WERI-Rb-1 (cell line): ENCODE results near the gene LCP1.

Experiments used
- DNase-seq: peaks from one replicate; pipeline ENCODE4 v3.0.0-alpha.2; 2020
- H3K27ac ChIP-seq: fragments of 250-450 bp; sonication (Bioruptor Pico); 2 replicates; pipeline ENCODE4 v1.5.1; 2020; ENCODE audit warnings: mild to moderate bottlenecking, moderate library complexity
- H3K27me3 ChIP-seq: fragments of 250-450 bp; sonication (Bioruptor Pico); 2 replicates; pipeline ENCODE4 v1.5.1; 2021; ENCODE audit warnings: mild to moderate bottlenecking, low read depth, moderate library complexity; ENCODE audit not compliant: insufficient read depth, severe bottlenecking
- H3K36me3 ChIP-seq: fragments of 250-450 bp; sonication (Bioruptor Pico); 2 replicates; pipeline ENCODE4 v1.5.1; 2020; ENCODE audit warnings: mild to moderate bottlenecking, moderate library complexity
- H3K4me3 ChIP-seq: 2 replicates; pipeline ENCODE4 v1.5.1; 2011; ENCODE audit warnings: low read depth, mild to moderate bottlenecking, control low read depth, low read length
- H3K9me3 ChIP-seq: fragments of 250-450 bp; sonication (Bioruptor Pico); 2 replicates; pipeline ENCODE4 v1.5.1; 2021; ENCODE audit warnings: mild to moderate bottlenecking, moderate library complexity; ENCODE audit not compliant: severe bottlenecking
- TF ChIP-seq, protein P1 (sequence below): IDR thresholded peaks from 2 replicates; pipeline ENCODE4 v1.5.1; 2011; ENCODE audit warnings: low read depth, mild to moderate bottlenecking, control low read depth, inconsistent platforms, low read length

The LCP1 gene

DNA sequence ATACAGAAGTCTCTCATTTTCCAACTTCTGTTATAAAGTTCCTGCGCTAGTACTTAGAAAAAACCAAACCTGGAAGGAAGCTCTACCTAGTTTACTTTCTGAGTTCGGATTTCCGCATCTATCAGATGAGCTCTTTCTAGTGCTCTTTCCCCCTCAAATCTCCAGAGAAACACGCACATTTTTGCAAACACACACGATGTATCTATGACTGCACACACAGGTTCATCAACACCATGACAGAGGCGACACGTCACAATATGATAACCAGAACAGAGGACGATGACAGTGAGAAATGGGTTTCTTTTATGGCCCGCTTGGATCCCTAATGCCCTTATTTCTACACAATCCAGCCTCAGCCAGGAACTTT, 29.1 kb upstream of the LCP1 start:
- TF ChIP-seq, protein P1, sequence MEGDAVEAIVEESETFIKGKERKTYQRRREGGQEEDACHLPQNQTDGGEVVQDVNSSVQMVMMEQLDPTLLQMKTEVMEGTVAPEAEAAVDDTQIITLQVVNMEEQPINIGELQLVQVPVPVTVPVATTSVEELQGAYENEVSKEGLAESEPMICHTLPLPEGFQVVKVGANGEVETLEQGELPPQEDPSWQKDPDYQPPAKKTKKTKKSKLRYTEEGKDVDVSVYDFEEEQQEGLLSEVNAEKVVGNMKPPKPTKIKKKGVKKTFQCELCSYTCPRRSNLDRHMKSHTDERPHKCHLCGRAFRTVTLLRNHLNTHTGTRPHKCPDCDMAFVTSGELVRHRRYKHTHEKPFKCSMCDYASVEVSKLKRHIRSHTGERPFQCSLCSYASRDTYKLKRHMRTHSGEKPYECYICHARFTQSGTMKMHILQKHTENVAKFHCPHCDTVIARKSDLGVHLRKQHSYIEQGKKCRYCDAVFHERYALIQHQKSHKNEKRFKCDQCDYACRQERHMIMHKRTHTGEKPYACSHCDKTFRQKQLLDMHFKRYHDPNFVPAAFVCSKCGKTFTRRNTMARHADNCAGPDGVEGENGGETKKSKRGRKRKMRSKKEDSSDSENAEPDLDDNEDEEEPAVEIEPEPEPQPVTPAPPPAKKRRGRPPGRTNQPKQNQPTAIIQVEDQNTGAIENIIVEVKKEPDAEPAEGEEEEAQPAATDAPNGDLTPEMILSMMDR: no peak
- Histone ChIP-seq H3K27ac (peak overlapping the region; percentile 9; the same call in 1 of the 2 replicates), H3K4me3 (peak overlapping the region; percentile 49), H3K27me3 (no peaks in the 10 kb centered on the region), H3K9me3 (peaks cover 4% of the 10 kb centered on the region), H3K36me3 (no peaks in the 10 kb centered on the region)
- DNase-seq: no peak

DNA sequence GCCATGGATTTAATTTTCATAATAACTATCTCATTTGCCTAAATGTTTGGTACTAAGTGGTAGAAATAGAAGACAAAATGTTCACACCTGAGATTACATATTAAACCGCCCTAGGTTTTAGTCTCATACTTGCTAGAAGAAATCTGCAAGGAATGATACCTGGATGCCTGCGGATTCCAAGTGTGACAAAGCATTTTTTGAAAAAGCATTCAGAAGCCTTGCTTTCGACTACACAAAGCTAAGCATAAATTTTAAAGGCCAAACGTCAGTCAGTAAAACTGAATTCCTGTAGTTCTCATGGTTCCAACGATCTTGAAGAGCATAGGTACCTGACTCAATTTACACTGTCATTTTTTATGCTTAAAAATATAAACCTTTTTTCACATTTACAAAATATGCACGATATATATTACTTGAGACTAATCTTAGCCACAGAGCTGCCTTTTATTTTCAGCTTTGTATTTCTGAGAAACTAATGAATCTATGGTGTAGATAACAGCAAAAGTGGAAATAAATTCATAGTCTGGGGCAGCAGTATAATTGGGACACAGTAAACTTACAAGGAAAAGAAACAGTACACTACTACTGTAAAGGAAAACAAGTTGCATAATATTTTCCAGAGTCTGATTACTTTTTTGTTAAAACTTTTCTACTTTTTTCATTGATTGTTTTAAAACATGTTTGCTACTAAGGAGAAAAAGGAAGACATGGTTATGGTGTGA, 28.5 kb upstream of the LCP1 start:
- H3K27ac ChIP-seq: no peak overlapping the region
- TF ChIP-seq, protein P1: no peak
- peak overlapping the region; percentile 49 for H3K4me3 ChIP-seq
- H3K27me3 ChIP-seq: no peaks in the 10 kb centered on the region
- no peak for DNase-seq
- no peaks in the 10 kb centered on the region for H3K9me3 ChIP-seq
- no peaks in the 10 kb centered on the region for H3K36me3 ChIP-seq

GRCh38 chr13:46207828-46208227, 25.9 kb upstream of the LCP1 start:
- Histone ChIP-seq H3K9me3 (no peaks in the 10 kb centered on the region), H3K27me3 (no peaks in the 10 kb centered on the region), H3K36me3 (no peaks in the 10 kb centered on the region), H3K27ac (no peak overlapping the region), H3K4me3 (no peak overlapping the region)
- TF ChIP-seq, protein P1: no peak
- DNase-seq: no peak

DNA sequence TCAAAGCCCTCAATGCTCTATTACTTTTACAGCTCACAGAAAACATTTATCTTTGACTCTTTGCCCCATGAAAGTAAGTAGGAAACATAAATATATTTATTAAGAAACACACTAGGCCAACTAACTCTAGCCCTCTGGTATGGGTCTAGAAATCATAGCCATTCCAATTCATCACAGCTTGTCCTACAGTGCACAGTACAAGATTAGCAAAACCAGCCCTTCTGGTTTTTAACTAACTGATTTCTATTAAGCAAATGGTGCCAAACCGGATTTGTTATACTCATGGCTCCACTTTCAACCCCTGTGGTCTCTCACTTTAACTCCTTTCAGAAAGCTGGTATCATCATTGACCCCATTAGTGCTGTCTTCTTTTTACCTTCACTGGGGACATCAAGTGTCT, 24.2 kb upstream of the LCP1 start:
- no peaks in the 10 kb centered on the region for H3K9me3 ChIP-seq
- H3K4me3 ChIP-seq: no peak overlapping the region
- H3K27me3 ChIP-seq: no peaks in the 10 kb centered on the region
- TF ChIP-seq, protein P1: no peak
- DNase-seq: no peak
- no peak overlapping the region for H3K27ac ChIP-seq
- no peaks in the 10 kb centered on the region for H3K36me3 ChIP-seq

DNA sequence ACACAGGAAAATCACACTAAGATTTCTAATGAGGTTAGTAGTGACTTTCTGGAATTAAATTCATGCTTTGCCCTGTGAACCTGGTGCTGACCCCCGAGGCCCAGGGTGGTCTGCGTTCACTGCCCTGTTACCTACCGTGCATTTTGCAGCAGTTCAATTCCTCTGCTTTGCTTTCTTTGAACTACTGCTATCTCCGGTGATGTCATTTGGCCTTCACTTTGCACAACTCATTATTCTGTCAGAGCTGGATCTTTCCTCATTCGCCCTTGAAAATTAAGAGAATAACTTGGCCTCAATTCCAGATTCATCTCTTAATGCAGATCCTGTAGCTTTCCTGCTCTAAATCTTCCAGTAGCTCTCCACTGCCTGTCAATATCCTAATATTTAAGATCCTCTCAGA, 21.0 kb upstream of the LCP1 start:
- TF ChIP-seq, protein P1: no peak

More for the DNA sequence above, 21.0 kb upstream of the LCP1 start:
- Histone ChIP-seq H3K9me3 (no peaks in the 10 kb centered on the region), H3K36me3 (no peaks in the 10 kb centered on the region), H3K4me3 (no peak overlapping the region), H3K27ac (no peak overlapping the region), H3K27me3 (no peaks in the 10 kb centered on the region)
- no peak for DNase-seq
